GM12865 (cell line): ENCODE data around the gene CRYGC.

ENCODE experiments used
- DNase-seq: peaks from one replicate; pipeline ENCODE4 v3.0.0; 2010; ENCODE audit warnings: low read depth
- H3K4me3 ChIP-seq: 2 replicates; pipeline ENCODE4 v1.5.1; 2011; ENCODE audit warnings: mild to moderate bottlenecking, low read depth, low read length, control low read depth
- TF ChIP-seq, protein P1 (sequence below): IDR thresholded peaks from 2 replicates; pipeline ENCODE4 v1.5.1; 2011; ENCODE audit warnings: low read length, control low read depth, low read depth, inconsistent platforms; ENCODE audit not compliant: insufficient read depth; ENCODE audit errors: missing control alignments

CRYGC gene

DNA sequence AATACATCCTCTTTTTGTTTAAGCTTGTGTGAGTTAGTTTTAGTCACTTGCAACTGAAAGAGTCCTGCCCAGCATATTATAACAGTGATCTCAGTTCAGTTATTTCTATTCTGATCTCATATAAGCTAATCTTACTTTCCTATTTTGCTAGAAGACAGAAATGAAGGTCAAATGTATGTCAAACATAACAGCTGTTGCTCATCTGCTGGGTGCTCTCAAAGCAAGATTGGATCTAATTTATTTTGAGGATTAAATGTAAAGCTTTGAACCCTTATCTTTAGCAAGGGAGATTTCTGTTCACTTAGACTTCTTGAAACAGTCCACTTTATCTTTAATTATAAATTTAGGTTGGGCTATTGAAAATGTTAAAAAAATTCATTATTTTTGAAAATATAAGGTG is 36.5 kb downstream of the CRYGC start:
- TF ChIP-seq, protein P1, sequence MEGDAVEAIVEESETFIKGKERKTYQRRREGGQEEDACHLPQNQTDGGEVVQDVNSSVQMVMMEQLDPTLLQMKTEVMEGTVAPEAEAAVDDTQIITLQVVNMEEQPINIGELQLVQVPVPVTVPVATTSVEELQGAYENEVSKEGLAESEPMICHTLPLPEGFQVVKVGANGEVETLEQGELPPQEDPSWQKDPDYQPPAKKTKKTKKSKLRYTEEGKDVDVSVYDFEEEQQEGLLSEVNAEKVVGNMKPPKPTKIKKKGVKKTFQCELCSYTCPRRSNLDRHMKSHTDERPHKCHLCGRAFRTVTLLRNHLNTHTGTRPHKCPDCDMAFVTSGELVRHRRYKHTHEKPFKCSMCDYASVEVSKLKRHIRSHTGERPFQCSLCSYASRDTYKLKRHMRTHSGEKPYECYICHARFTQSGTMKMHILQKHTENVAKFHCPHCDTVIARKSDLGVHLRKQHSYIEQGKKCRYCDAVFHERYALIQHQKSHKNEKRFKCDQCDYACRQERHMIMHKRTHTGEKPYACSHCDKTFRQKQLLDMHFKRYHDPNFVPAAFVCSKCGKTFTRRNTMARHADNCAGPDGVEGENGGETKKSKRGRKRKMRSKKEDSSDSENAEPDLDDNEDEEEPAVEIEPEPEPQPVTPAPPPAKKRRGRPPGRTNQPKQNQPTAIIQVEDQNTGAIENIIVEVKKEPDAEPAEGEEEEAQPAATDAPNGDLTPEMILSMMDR = no peak
- H3K4me3 ChIP-seq = no peak overlapping the region
- no peak for DNase-seq

DNA sequence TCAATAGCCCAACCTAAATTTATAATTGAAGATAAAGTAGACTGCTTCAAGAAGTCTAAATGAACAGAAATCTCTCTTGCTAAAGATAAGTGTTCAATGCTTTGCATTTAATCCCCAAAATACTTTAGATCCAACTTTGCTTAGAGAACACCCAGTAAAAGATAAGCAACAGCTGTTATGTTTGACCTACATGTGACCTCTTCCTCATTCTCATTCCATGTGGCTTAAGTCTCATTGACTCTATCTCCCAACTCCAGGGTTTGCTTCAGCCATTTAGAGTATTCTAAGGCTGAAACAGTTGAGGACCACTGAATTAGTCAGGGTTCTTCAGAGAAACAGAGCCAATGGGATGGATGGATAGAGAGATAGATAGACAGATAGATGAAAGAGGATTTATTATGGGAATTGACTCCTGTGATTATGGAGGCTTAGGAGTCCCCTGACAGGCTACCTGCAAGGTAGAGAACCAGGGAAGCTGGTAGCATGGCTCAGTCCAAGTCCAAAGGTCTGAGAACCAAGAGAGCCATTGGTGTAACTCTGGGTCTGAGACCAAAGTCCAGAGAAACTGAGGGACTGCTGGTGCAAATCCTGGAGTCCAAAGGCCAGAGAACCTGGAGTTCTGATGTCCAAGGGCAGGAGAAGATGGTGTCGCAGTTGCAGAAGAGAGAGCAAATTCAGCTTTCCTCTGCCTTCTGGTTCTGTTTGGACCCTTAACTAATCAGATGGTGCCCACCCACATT is 37.4 kb downstream of the CRYGC start:
- TF ChIP-seq, protein P1 = no peak
- no peak for DNase-seq
- no peak overlapping the region for H3K4me3 ChIP-seq

DNA sequence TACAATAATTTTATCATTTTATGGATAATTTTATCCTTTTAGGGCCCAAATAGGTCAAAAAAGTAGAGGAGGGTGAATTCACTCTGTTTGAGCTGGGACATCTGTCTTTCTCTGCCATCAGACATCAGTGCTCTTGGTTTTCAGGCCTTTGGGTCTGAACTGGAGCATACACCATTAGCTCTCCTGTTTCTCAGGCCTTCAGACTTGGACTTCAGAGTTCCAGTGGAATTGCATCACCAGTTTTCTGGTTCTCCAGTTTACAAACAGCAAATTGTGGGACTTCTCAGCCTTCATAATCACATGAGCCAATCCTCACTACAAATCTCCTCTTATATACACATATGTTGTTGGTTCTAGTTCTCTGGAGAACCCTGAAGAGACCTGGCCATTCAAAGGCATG is 39.2 kb downstream of the CRYGC start:
- no peak for DNase-seq
- TF ChIP-seq, protein P1 = no peak
- no peak overlapping the region for H3K4me3 ChIP-seq

DNA sequence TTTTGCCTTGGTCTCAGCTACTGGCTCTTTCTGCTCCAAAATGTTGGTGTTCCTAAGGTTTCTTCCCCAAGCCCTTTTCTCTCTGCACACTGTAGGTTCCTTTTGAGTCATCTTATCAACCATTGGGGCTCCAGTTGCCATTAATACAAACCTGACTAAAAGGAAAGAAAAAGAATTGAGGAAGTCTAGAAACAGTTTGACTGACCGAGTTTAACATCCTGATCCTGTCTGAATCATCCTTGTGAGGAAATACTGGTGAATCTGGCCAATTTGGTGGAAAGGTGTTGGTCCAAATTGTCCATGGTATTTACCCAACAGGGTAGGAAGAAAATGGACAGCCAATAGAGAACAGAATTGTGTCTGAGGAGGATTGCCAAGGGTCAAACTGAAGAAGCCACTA is 43.6 kb downstream of the CRYGC start:
- TF ChIP-seq, protein P1 = no peak
- no peak for DNase-seq
- H3K4me3 ChIP-seq = no peak overlapping the region

DNA sequence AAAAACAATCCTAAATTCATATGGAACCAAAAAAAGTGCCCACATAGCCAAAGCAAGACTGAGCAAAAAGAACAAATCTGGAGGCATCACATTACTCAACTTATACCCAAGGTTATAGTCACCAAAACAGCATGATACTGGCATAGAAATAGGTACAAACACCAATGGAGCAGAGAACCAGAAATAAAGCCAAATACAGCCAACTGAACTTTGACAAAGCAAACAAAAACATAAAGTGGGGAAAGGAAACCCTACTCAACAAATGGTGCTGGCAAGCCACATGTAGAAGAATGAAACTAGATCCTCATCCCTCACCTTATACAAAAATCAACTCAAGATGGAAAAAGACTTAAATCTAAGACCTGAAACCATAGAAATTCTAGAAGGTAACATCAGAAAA is 45.8 kb downstream of the CRYGC start:
- TF ChIP-seq, protein P1 = no peak
- DNase-seq = no peak

More for the DNA sequence above, 45.8 kb downstream of the CRYGC start:
- H3K4me3 ChIP-seq = no peak overlapping the region
